Measurements from ENCODE around the gene ANKHD1. TPM values are rescaled to one million over a fixed set of nuclear protein-coding genes. Genes with fewer than 3 reads are reported as not detected.

ANKHD1 gene
- total RNA-seq, 1 experiment from 2014 or later, result 140 TPM

- no TSS peak for BruUV-seq (replicated peaks)
- no peaks in the 10 kb centered on the region for H3K4me1 ChIP-seq (ENCODE audit: control insufficient read depth, insufficient read depth, low read length)
- CTCF ChIA-PET, result no interaction called here
- no peaks in the 10 kb centered on the region for H3K36me3 ChIP-seq (ENCODE audit: control insufficient read depth, insufficient read depth, low read length)
- no peaks in the 10 kb centered on the region for H3K9me3 ChIP-seq (ENCODE audit: control insufficient read depth, insufficient read depth, low read depth, low read length)
- in situ Hi-C loops (cut with HindIII; ENCODE audit: low pct_unique_long_range_greater_than_20kb, low sequenced_read_pairs), result no loop called here
- DNase-seq (ENCODE audit: low read depth, low spot score) (no peak), ATAC-seq (no peak)
- H3K27ac ChIP-seq (ENCODE audit: low read length), result no peak overlapping the region
- H3K4me3 ChIP-seq (ENCODE audit: low read depth in 2 of 2, low read length in 2 of 2), result no peak overlapping the region
- H3K27me3 ChIP-seq (ENCODE audit: control insufficient read depth, insufficient read depth, low read length), result no peaks in the 10 kb centered on the region
- POLR2A ChIA-PET, result no interaction called here
- TF ChIP-seq REST (IDR thresholded peaks at IDR 0.05; ENCODE audit: insufficient read depth in 1 of 2, low read depth in 2 of 2, low read length in 1 of 2), result no peak
- TF ChIP-seq POLR2AphosphoS5 (IDR thresholded peaks at IDR 0.05; ENCODE audit: low read depth, low read length), result no peak
- no peak for TF ChIP-seq CTCF (IDR thresholded peaks at IDR 0.05)
- intact Hi-C loops (cut with micrococcal nuclease; ENCODE audit: unreplicated experiment), result no loop called here
These were observed 19.7 kb upstream of the ANKHD1 start for GRCh38 chr5:140381972-140382371.

- in situ Hi-C loops (cut with HindIII; ENCODE audit: low pct_unique_long_range_greater_than_20kb, low sequenced_read_pairs) (no loop called here), intact Hi-C loops (cut with micrococcal nuclease; ENCODE audit: unreplicated experiment) (no loop called here)
- no TSS peak for BruUV-seq (replicated peaks)
- ATAC-seq, result no peak
- Histone ChIP-seq H3K27ac (ENCODE audit: low read length) (no peak overlapping the region), H3K4me1 (ENCODE audit: control insufficient read depth, insufficient read depth, low read length) (no peaks in the 10 kb centered on the region), H3K4me3 (ENCODE audit: low read depth in 2 of 2, low read length in 2 of 2) (no peak overlapping the region), H3K36me3 (ENCODE audit: control insufficient read depth, insufficient read depth, low read length) (no peaks in the 10 kb centered on the region), H3K9me3 (ENCODE audit: control insufficient read depth, insufficient read depth, low read depth, low read length) (no peaks in the 10 kb centered on the region), H3K27me3 (ENCODE audit: control insufficient read depth, insufficient read depth, low read length) (no peaks in the 10 kb centered on the region)
- DNase-seq (ENCODE audit: low read depth, low spot score), result no peak
- CTCF ChIA-PET, result no interaction called here
- POLR2A ChIA-PET, result no interaction called here
- TF ChIP-seq TCF7L2 (IDR thresholded peaks at IDR 0.05; ENCODE audit: low read depth, low read length) (no peak), CTCF (IDR thresholded peaks at IDR 0.05) (no peak), SIN3A (IDR thresholded peaks at IDR 0.05; ENCODE audit: borderline replicate concordance, insufficient read depth, low read depth, low read length) (no peak), REST (IDR thresholded peaks at IDR 0.05; ENCODE audit: insufficient read depth in 1 of 2, low read depth in 2 of 2, low read length in 1 of 2) (no peak), POLR2AphosphoS5 (IDR thresholded peaks at IDR 0.05; ENCODE audit: low read depth, low read length) (no peak)
These were observed 18.8 kb upstream of the ANKHD1 start for GRCh38 chr5:140382866-140383265.
